Measurements from ENCODE around the gene SDF2L1.

- TF ChIP-seq CTBP1 (IDR thresholded peaks at IDR 0.05; ENCODE audit: borderline replicate concordance) (no peak), SUZ12 (IDR thresholded peaks at IDR 0.05) (no peak), ELF4 (IDR thresholded peaks at IDR 0.05) (no peak)
- TF ChIP-seq, protein P1, sequence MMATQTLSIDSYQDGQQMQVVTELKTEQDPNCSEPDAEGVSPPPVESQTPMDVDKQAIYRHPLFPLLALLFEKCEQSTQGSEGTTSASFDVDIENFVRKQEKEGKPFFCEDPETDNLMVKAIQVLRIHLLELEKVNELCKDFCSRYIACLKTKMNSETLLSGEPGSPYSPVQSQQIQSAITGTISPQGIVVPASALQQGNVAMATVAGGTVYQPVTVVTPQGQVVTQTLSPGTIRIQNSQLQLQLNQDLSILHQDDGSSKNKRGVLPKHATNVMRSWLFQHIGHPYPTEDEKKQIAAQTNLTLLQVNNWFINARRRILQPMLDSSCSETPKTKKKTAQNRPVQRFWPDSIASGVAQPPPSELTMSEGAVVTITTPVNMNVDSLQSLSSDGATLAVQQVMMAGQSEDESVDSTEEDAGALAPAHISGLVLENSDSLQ (IDR thresholded peaks at IDR 0.05): no peak
These were observed 38.9 kb downstream of the SDF2L1 start for GRCh38 chr22:21680830-21681565.
